Smooth muscle cell (in vitro differentiated cells): ENCODE results near the gene PTPRN. TPM values are rescaled to one million over a fixed set of nuclear protein-coding genes. Genes with fewer than 3 reads are reported as not detected.
"Not testable (repeated sequence)": the region's sequence is repeated elsewhere in the genome, so short reads cannot be mapped to it uniquely, and the experiment has no call there.

Experiments
- DNase-seq: peaks from one replicate; lab custom pipeline; 2025; ENCODE audit not compliant: unreplicated experiment; lab: John Stamatoyannopoulos, UW
- H2AFZ ChIP-seq: fragments of 200-600 bp; sonication (generic); 2 replicates; pipeline ENCODE4 v1.6.0; 2016; ENCODE audit warnings: antibody characterized with exemption, low read depth, mild to moderate bottlenecking
- H3F3A ChIP-seq: fragments of 200-600 bp; sonication (generic); 2 replicates; pipeline ENCODE4 v1.6.0; 2017; ENCODE audit warnings: antibody characterized with exemption, low read depth
- H3K27ac ChIP-seq: fragments of 200-600 bp; sonication (generic); 2 replicates; pipeline ENCODE4 v1.5.1; 2016; ENCODE audit warnings: low read depth, mild to moderate bottlenecking
- H3K27me3 ChIP-seq: fragments of 200-600 bp; sonication (generic); 2 replicates; pipeline ENCODE4 v1.6.1; 2016; ENCODE audit warnings: low read depth, mild to moderate bottlenecking
- H3K36me3 ChIP-seq: fragments of 200-600 bp; sonication (generic); 2 replicates; pipeline ENCODE4 v1.5.1; 2016; ENCODE audit warnings: low read depth
- H3K4me1 ChIP-seq: fragments of 200-600 bp; sonication (generic); 2 replicates; pipeline ENCODE4 v1.5.1; 2016; ENCODE audit warnings: low read depth
- H3K4me2 ChIP-seq: fragments of 200-600 bp; sonication (generic); 2 replicates; pipeline ENCODE4 v1.6.0; 2016; ENCODE audit warnings: mild to moderate bottlenecking
- H3K4me3 ChIP-seq: fragments of 200-600 bp; sonication (generic); 2 replicates; pipeline ENCODE4 v1.5.1; 2016; ENCODE audit warnings: mild to moderate bottlenecking
- H3K79me2 ChIP-seq: fragments of 200-600 bp; sonication (generic); 2 replicates; pipeline ENCODE4 v1.6.0; 2016; ENCODE audit warnings: low read depth, mild to moderate bottlenecking
- H3K9ac ChIP-seq: fragments of 200-600 bp; sonication (generic); 2 replicates; pipeline ENCODE4 v1.6.0; 2016; ENCODE audit warnings: low read depth
- H3K9me3 ChIP-seq: fragments of 200-600 bp; sonication (generic); replicated peaks from 2 replicates; pipeline ENCODE4 v1.5.1; 2016; ENCODE audit warnings: low read depth
- H4K20me1 ChIP-seq: fragments of 200-600 bp; sonication (generic); 2 replicates; pipeline ENCODE4 v1.6.0; 2016; ENCODE audit warnings: low read depth
- WGBS: methylation state at CpG from one replicate; pipeline ENCODE4 v1.1.7; 2016; ENCODE audit warnings: low lambda C conversion rate; 5-methylcytosine and 5-hydroxymethylcytosine counted together
- polyA plus RNA-seq: library from polyadenylated mRNA; unstranded; fragments of >200 nt; fragmentation: Nextera tagmentation; extraction: Ambion mirVana; gene quantifications from 2 replicates; pipeline ENCODE4 v1.2.1, GENCODE V29; 2016
- total RNA-seq: library from RNA; depleted of rRNA; stranded (reverse); fragments of >200 nt; gene quantifications from 2 replicates; pipeline ENCODE4 v1.2.3, GENCODE V29; 2014
- TF ChIP-seq, protein P1 (sequence below): fragments of 200-600 bp; sonication (generic); IDR thresholded peaks from 2 replicates; pipeline ENCODE4 v1.5.1; 2017; ENCODE audit warnings: borderline replicate concordance, mild to moderate bottlenecking, antibody characterized with exemption; ENCODE audit not compliant: insufficient read depth, poor library complexity, severe bottlenecking

Gene PTPRN
- total and polyA plus RNA-seq, 2 experiments from 2014 or later: 10.7 to 36.4 TPM

DNA sequence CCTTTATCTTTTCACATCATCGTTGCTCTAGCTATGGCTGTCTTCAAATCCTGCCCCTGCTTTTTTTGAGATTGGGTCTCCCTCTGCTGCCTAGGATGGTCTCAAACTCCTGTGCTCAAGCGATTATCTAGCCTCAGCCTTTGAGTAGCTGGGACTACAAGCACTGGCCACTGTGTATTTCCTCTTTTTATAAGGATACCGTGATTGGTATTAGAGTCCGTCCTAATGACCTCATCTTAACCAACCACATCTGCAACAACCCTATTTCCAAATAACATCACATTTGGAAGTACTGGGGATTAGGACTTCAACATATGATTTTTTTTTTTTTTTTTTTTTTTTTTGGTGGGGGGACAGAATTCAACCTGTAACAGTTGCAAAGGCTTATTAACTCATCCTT lies 14.2 kb upstream of the PTPRN start:
- Histone ChIP-seq H2AFZ (no peak overlapping the region), H3K4me1 (no peaks in the 10 kb centered on the region), H3K79me2 (no peaks in the 10 kb centered on the region), H3K27ac (no peak overlapping the region), H3K9ac (no peak overlapping the region), H3K36me3 (no peaks in the 10 kb centered on the region), H4K20me1 (no peaks in the 10 kb centered on the region), H3K4me2 (no peak overlapping the region), H3F3A (no peaks in the 10 kb centered on the region), H3K4me3 (no peak overlapping the region), H3K27me3 (peaks cover 49% of the 10 kb centered on the region), H3K9me3 (no peaks in the 10 kb centered on the region)
- WGBS: 78% methylated on average over 4 of the region's 4 CpGs
- TF ChIP-seq, protein P1, sequence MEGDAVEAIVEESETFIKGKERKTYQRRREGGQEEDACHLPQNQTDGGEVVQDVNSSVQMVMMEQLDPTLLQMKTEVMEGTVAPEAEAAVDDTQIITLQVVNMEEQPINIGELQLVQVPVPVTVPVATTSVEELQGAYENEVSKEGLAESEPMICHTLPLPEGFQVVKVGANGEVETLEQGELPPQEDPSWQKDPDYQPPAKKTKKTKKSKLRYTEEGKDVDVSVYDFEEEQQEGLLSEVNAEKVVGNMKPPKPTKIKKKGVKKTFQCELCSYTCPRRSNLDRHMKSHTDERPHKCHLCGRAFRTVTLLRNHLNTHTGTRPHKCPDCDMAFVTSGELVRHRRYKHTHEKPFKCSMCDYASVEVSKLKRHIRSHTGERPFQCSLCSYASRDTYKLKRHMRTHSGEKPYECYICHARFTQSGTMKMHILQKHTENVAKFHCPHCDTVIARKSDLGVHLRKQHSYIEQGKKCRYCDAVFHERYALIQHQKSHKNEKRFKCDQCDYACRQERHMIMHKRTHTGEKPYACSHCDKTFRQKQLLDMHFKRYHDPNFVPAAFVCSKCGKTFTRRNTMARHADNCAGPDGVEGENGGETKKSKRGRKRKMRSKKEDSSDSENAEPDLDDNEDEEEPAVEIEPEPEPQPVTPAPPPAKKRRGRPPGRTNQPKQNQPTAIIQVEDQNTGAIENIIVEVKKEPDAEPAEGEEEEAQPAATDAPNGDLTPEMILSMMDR: no peak
- no peak for DNase-seq

DNA sequence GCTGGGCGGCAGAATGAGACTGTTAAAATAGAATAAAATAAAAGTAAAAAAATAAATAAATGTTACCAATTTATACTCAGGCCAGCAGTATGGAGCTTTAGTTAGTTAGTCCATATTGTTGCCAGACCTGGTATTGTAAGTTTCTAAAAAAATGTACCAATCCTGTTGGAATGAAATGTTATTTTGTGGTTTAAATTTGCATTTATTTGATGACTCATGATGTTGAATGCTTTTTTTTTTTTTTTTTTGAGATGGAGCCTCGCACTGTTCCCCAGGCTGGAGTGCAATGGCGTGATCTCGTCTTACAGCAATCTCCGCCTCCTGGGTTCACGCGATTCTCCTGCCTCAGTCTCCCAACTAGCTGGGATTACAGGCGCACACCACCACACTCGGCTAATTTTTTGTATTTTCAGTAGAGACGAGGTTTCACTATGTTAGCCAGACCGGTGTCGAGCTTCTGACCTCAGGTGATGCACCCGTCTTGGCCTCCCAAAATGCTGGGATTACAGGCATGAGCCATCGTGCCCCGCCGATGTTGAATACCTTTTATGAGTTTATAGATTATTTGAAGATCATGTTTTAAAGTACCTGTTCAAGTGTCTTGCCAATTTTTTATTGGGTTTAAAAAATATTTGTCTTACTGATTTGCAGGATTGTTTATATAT lies 5.7 kb upstream of the PTPRN start:
- H3K4me2 ChIP-seq: no peak overlapping the region
- no peak overlapping the region for H3K9ac ChIP-seq
- no peak overlapping the region for H2AFZ ChIP-seq
- H3K4me3 ChIP-seq: no peak overlapping the region
- no peak for DNase-seq
- WGBS: 93% methylated on average over 16 of the region's 16 CpGs
- no peaks in the 10 kb centered on the region for H3K36me3 ChIP-seq
- no peaks in the 10 kb centered on the region for H3K4me1 ChIP-seq
- no peak overlapping the region for H3K27ac ChIP-seq
- H3K27me3 ChIP-seq: peaks cover 15% of the 10 kb centered on the region
- no peaks in the 10 kb centered on the region for H4K20me1 ChIP-seq
- no peaks in the 10 kb centered on the region for H3K9me3 ChIP-seq
- H3F3A ChIP-seq: no peaks in the 10 kb centered on the region
- TF ChIP-seq, protein P1: no peak
- no peaks in the 10 kb centered on the region for H3K79me2 ChIP-seq

DNA sequence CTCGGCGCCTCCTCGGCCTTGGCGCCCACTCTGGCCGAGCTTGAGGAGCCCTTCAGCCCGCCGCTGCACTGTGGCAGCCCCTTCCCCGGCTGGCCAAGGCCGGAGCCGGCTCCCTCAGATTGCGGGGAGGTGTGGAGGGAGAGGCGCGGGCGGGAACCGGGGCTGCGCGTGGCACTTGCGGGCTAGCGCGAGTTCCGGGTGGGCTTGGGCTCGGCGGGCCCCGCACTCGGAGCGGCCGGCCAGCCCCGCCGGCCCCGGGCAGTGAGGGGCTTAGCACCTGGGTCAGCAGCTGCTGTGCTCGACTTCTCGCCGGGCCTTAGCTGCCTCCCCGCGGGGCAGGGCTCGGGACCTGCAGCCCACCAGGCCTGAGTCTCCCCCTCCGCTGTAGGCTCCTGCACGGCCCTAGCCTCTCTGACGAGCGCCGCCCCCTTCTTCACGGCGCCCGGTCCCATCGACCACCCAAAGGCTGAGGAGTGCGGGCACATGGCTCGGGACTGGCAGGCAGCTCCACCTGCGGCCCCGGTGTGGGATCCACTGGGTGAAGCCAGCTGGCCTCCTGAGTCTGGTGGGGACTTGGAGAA lies 3.6 kb upstream of the PTPRN start:
- not testable (repeated sequence) for H2AFZ ChIP-seq, H4K20me1 ChIP-seq, H3K4me2 ChIP-seq, H3K9ac ChIP-seq, H3K4me1 ChIP-seq, H3K9me3 ChIP-seq, H3K36me3 ChIP-seq, H3K4me3 ChIP-seq, DNase-seq, H3F3A ChIP-seq, H3K27ac ChIP-seq, H3K79me2 ChIP-seq
- H3K27me3 ChIP-seq: peaks cover 28% of the 10 kb centered on the region
- WGBS: 94% methylated on average over 47 of the region's 49 CpGs

DNA sequence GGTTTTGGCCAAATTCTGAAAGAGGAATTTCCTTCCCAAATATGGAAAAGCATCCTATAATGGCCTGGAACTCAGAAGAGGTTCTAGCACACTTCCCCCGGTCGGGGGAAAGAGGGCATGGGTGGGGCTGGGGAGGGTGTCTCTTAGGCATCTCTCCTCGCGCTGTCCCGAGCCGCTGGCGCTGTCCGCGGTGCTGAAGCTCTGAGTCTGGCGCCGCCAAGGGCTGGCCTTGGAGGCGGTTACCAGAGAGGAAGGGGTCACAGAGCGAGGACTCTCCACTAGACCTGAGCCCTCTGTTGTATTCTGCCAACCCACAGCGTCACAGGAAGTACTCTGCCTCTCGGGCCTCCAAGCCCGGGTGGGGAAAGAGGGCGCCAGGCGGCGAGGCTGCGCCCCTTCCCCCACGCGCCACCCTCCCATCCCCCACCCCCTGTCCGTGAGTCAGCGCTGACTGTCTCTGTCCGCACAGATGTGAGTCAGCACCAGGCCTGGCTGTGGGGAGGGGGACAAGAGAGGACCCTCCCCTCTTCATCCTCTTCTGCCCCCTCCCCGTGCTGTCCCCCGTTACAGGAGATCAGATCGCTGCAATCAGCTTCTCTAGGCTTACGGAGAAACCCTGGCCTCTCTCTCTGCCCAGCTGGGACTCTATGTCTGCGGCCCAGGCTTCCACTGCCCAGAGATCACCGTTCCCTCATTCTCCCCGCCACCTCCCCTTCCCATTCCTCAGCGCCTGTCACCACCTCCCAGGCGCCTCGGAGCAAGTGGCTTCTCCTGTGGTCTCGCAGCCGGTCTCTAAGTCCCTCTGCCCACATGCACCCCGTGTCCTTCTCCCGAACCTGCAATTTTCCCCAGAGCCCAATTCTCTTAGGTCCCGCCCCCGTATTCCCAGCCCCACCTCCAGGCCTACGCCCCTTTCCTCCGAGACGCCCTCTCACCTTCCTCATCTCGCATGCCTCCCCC lies 779 bp downstream of the PTPRN start:
- Histone ChIP-seq H3K9ac (no peak overlapping the region), H4K20me1 (peaks cover 6% of the 10 kb centered on the region), H3K27ac (peak overlapping the region; percentile 59), H3K79me2 (no peaks in the 10 kb centered on the region), H3K4me1 (no peaks in the 10 kb centered on the region), H3F3A (peaks cover 5% of the 10 kb centered on the region), H3K36me3 (no peaks in the 10 kb centered on the region), H3K4me3 (peak overlapping the region; percentile 50), H3K27me3 (peaks cover 28% of the 10 kb centered on the region), H3K9me3 (no peaks in the 10 kb centered on the region), H2AFZ (peak overlapping the region; percentile 54), H3K4me2 (peak overlapping the region; percentile 93)
- DNase-seq: peak; percentile 64
- WGBS: 0% methylated on average over 28 of the region's 45 CpGs
- TF ChIP-seq, protein P1: no peak
